Endothelial cell of umbilical vein (primary cell): Measurements from ENCODE around the gene WDR4. TPM values are rescaled to one million over a fixed set of nuclear protein-coding genes. Genes with fewer than 3 reads are reported as not detected.

Experiments
- BruUV-seq: library from RNA; stranded (reverse); fragments of 400-500 nt; replicated peaks from 2 replicates; lab custom pipeline; 2021; lab: Mats Ljungman, UMichigan
- CTCF ChIA-PET: fragments of 300-600, 350-600 bp; sonication (Branson Sonifier 250); formaldehyde crosslinking; loops from one replicate; lab custom pipeline; 2021; ENCODE audit warnings: antibody characterized with exemption, inconsistent platforms; lab: Charles Lee
- POLR2A ChIA-PET: fragments of 300-600, 350-600 bp; sonication (Branson Sonifier 250); formaldehyde crosslinking; loops from one replicate; lab custom pipeline; 2021; ENCODE audit warnings: antibody characterized with exemption, inconsistent platforms; lab: Charles Lee
- DNase-seq: peaks from one replicate; pipeline ENCODE4 v3.0.0-alpha.2; 2011; ENCODE audit warnings: low read depth, low spot score
- FAIRE-seq: peaks from 2 replicates; lab custom pipeline; 2011; peaks lifted over from hg19 to GRCh38; lab: Jason Lieb, UNC
- H2AFZ ChIP-seq: 2 replicates; pipeline ENCODE4 v1.6.0; 2012; ENCODE audit warnings: low read depth, low read length, control low read depth, inconsistent platforms
- H3K27ac ChIP-seq: 2 replicates; pipeline ENCODE4 v1.5.1; 2011; ENCODE audit warnings: low read depth, mild to moderate bottlenecking, control low read depth, low read length, moderate library complexity; ENCODE audit not compliant: insufficient read depth
- H3K27me3 ChIP-seq, 2 experiments: 2 replicates each; pipeline versions ENCODE4 v1.6.0 to v1.6.1; 2011; ENCODE audit warnings: low read length in 2 of 2, mixed read lengths in 1 of 2; ENCODE audit not compliant: control insufficient read depth in 2 of 2, insufficient read depth in 2 of 2
- H3K36me3 ChIP-seq, 2 experiments: 2 replicates in 1 of 2; 3 replicates in 1 of 2; pipeline ENCODE4 v1.5.1; 2011; ENCODE audit warnings: low read length in 2 of 2, mild to moderate bottlenecking in 1 of 2, moderate library complexity in 1 of 2; ENCODE audit not compliant: control insufficient read depth in 2 of 2, insufficient read depth in 2 of 2; ENCODE audit errors: extremely low read depth in 1 of 2
- H3K4me1 ChIP-seq: 3 replicates; pipeline ENCODE4 v1.5.1; 2011; ENCODE audit warnings: mild to moderate bottlenecking, low read length; ENCODE audit not compliant: control insufficient read depth, insufficient read depth; ENCODE audit errors: extremely low read depth
- H3K4me2 ChIP-seq: 2 replicates; pipeline ENCODE4 v1.6.1; 2011; ENCODE audit warnings: low read length, control low read depth, mixed read lengths; ENCODE audit not compliant: insufficient read depth
- H3K4me3 ChIP-seq, 3 experiments: fragments of 200-600 bp in 1 of 3; sonication (generic), shearing (Covaris generic) in 1 of 3; replicated peaks in 1 of 3; 2 replicates each; pipeline ENCODE4 v1.5.1; 2011 to 2016; ENCODE audit warnings: control low read depth in 3 of 3, low read length in 3 of 3, mild to moderate bottlenecking in 2 of 3, inconsistent platforms in 1 of 3, low read depth in 1 of 3, moderate library complexity in 1 of 3; ENCODE audit not compliant: insufficient read depth in 1 of 3
- H3K79me2 ChIP-seq: 2 replicates; pipeline ENCODE4 v1.6.0; 2012; ENCODE audit warnings: low read length, inconsistent platforms; ENCODE audit not compliant: control insufficient read depth, insufficient read depth
- H3K9ac ChIP-seq: replicated peaks from 2 replicates; pipeline ENCODE3; 2011; ENCODE audit warnings: low read length, control low read depth; ENCODE audit not compliant: insufficient read depth; ENCODE audit errors: extremely low read depth
- H3K9me1 ChIP-seq: replicated peaks from 3 replicates; pipeline ENCODE4 v1.6.0; 2011; ENCODE audit warnings: mild to moderate bottlenecking, low read length; ENCODE audit not compliant: control insufficient read depth, insufficient read depth; ENCODE audit errors: extremely low read depth
- H3K9me3 ChIP-seq: replicated peaks from 2 replicates; pipeline ENCODE4 v1.5.1; 2012; ENCODE audit warnings: low read length, inconsistent platforms; ENCODE audit not compliant: control insufficient read depth, insufficient read depth
- H4K20me1 ChIP-seq: replicated peaks from 2 replicates; pipeline ENCODE3; 2011; ENCODE audit warnings: mild to moderate bottlenecking, low read length; ENCODE audit not compliant: control insufficient read depth, insufficient read depth; ENCODE audit errors: extremely low read depth
- EZH2 ChIP-seq: IDR thresholded peaks from 2 replicates; pipeline ENCODE4 v1.6.1; 2012; ENCODE audit warnings: borderline replicate concordance, low read depth, mild to moderate bottlenecking, moderate library complexity, low read length, inconsistent platforms; ENCODE audit not compliant: severe bottlenecking
- FOS ChIP-seq: IDR thresholded peaks from 2 replicates; pipeline ENCODE4 v1.6.1; 2011; ENCODE audit warnings: mild to moderate bottlenecking, low read length, moderate library complexity, borderline replicate concordance; ENCODE audit not compliant: insufficient read depth
- GATA2 ChIP-seq: IDR thresholded peaks from 2 replicates; pipeline ENCODE4 v1.7.0; 2011; ENCODE audit warnings: low read depth, mild to moderate bottlenecking, moderate library complexity, mixed read lengths, low read length; ENCODE audit not compliant: insufficient read length, insufficient read depth
- JUN ChIP-seq: IDR thresholded peaks from 2 replicates; pipeline ENCODE4 v1.6.1; 2011; ENCODE audit warnings: borderline replicate concordance, low read depth; ENCODE audit not compliant: insufficient read length, insufficient read depth
- MYC ChIP-seq: IDR thresholded peaks from one replicate; pipeline ENCODE4 v1.6.1; 2011; ENCODE audit warnings: mild to moderate bottlenecking, low read depth, low read length
- POLR2A ChIP-seq: IDR thresholded peaks from 2 replicates; pipeline ENCODE4 v1.6.1; 2012; ENCODE audit warnings: low read depth, mild to moderate bottlenecking, control low read depth, low read length
- POLR2AphosphoS5 ChIP-seq: IDR thresholded peaks from 2 replicates; pipeline ENCODE4 v1.6.1; 2012; ENCODE audit warnings: low read depth, mild to moderate bottlenecking, control low read depth, low read length, moderate library complexity; ENCODE audit not compliant: insufficient read depth
- dilution Hi-C: fragments of 300-500 bp; cut with MboI; formaldehyde crosslinking; loops from one replicate; pipeline ENCODE4 v1.15.0; 2019; ENCODE audit warnings: low sequenced_read_pairs; ENCODE audit not compliant: extremely low pct_ligation_motif_present
- intact Hi-C: fragments of 100-400 bp; cut with micrococcal nuclease; formaldehyde crosslinking; loops from one replicate; pipeline ENCODE4 v1.10.0; 2022
- polyA plus RNA-seq, 4 experiments: library from polyadenylated mRNA; depleted of rRNA in 3 of 4; stranded (reverse) in 3 of 4; unstranded in 1 of 4; fragments of >200 nt; gene quantifications; 2 replicates each; pipeline versions ENCODE4 v1.2.1 to v1.2.3, GENCODE V29; 2011 to 2012; ENCODE audit warnings: missing spikeins in 1 of 4
- total RNA-seq: library from RNA; stranded (reverse); gene quantifications from 2 replicates; pipeline ENCODE4 v1.2.3, GENCODE V29; 2021
- TF ChIP-seq, protein P1 (sequence below): IDR thresholded peaks from 2 replicates; pipeline ENCODE4 v1.6.1; 2011; ENCODE audit not compliant: insufficient read depth, insufficient read length
- TF ChIP-seq, protein P2 (sequence below), 2 donors: IDR thresholded peaks; 1 replicate in 1 of 2; 2 replicates in 1 of 2; pipeline ENCODE4 v1.5.1; 2011; ENCODE audit warnings: low read length in 2 of 2, mild to moderate bottlenecking in 2 of 2, moderate library complexity in 2 of 2, control low read depth in 1 of 2, inconsistent platforms in 1 of 2, low read depth in 1 of 2; ENCODE audit not compliant: insufficient read depth in 1 of 2; ENCODE audit errors: extremely low read depth in 1 of 2

WDR4 gene
- total and polyA plus RNA-seq, 2 donors (not counting 3 experiments of a cell fraction or from before 2014, with no cell fraction given) = 24.5 to 40.0 TPM

DNA sequence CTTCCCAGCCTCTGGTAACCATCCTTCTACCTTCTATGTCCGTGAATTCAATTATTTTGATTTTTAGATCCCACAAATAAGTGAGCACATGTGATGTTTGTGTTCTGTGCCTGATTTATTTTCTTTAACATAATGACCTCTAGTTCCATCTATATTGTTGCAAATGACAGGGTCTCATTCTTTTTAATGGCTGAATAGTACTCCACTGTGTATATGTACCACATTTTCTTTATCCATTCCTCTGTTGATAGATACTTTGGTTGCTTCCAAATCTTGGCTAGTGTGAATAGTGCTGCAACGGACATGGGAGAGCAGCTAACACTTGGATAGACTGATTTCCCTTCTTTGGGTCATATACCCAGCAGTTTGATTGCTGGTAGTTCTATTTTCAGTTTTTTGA is 51.8 kb downstream of the WDR4 start:
- no peaks in the 10 kb centered on the region for H3K4me1 ChIP-seq
- H3K4me2 ChIP-seq = no peak overlapping the region
- no peaks in the 10 kb centered on the region for H3K9me1 ChIP-seq
- TF ChIP-seq JUN (no peak), POLR2A (no peak)
- TF ChIP-seq, protein P1, sequence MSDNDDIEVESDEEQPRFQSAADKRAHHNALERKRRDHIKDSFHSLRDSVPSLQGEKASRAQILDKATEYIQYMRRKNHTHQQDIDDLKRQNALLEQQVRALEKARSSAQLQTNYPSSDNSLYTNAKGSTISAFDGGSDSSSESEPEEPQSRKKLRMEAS = no peak
- dilution Hi-C loops (no loop called here), intact Hi-C loops (no loop called here)
- FAIRE-seq = no peak
- no peaks in the 10 kb centered on the region for H4K20me1 ChIP-seq
- ChIA-PET POLR2A (no interaction called here), CTCF (interaction anchor here (3.6 kb wide), 1 partner anchor 234 kb away, joined by 13 read pairs; no protein-coding TSS in a partner anchor)
- no peak overlapping the region for H3K4me3 ChIP-seq
- H3K36me3 ChIP-seq = no peaks in the 10 kb centered on the region
- peaks cover 3 to 10% of the 10 kb centered on the region in 2 experiments for H3K27me3 ChIP-seq
- no TSS peak for BruUV-seq
- H3K9me3 ChIP-seq = no peaks in the 10 kb centered on the region
- no peak overlapping the region for H3K9ac ChIP-seq
- H3K79me2 ChIP-seq = no peaks in the 10 kb centered on the region
- DNase-seq = no peak
- H3K27ac ChIP-seq = no peak overlapping the region
- H2AFZ ChIP-seq = no peak overlapping the region

DNA sequence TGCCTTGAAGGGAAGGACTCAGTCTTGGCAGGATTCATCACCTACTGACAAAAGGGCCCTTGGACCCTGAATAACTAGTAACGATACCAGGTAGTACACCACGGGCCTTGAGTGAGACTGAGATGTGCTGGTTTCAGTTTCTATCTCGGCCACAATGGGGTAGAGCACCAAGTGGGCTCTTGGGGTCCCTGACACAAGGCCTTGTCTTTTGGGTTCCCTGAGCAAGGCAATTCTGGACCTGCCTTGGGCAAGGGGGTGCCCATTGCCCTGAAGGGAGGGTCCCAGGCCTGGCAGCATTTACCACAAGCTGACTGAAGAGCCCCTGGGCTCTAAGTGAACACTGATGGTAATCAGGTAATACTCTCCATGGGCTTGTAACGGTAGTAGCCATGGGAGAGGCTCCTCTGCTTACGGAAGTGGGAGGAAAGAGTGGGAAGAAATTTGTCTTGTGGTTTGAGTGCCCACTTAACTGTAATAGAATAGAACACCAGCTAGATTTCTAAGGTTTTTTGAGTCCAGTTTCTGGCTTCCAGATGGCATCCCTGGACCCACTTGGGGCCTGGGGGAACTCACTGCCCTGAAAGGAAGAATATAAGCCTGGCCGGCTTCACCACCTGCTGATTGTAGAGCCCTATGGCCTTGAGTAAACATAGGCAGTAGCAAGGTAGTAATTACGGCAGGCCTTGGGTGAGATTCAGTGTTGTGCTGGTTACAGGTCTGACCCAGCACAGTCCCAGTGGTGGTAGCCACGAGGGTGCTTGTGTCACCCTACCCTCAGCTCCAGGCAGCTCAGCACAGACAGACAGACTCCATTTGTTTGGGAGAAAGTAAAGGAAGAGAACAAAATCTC is 58.5 kb downstream of the WDR4 start:
- H2AFZ ChIP-seq = no peak overlapping the region
- no peaks in the 10 kb centered on the region for H3K9me3 ChIP-seq
- H3K36me3 ChIP-seq = no peaks in the 10 kb centered on the region
- H3K4me1 ChIP-seq = no peaks in the 10 kb centered on the region
- CTCF ChIA-PET = interaction anchor here (1.3 to 4.3 kb wide), 2 partner anchors 41 to 227 kb away, joined by 3 to 48 read pairs; no protein-coding TSS in a partner anchor
- H3K27ac ChIP-seq = no peak overlapping the region
- intact Hi-C loops (no loop called here), dilution Hi-C loops (no loop called here)
- H4K20me1 ChIP-seq = no peaks in the 10 kb centered on the region
- POLR2A ChIA-PET = no interaction called here
- TF ChIP-seq, protein P2, sequence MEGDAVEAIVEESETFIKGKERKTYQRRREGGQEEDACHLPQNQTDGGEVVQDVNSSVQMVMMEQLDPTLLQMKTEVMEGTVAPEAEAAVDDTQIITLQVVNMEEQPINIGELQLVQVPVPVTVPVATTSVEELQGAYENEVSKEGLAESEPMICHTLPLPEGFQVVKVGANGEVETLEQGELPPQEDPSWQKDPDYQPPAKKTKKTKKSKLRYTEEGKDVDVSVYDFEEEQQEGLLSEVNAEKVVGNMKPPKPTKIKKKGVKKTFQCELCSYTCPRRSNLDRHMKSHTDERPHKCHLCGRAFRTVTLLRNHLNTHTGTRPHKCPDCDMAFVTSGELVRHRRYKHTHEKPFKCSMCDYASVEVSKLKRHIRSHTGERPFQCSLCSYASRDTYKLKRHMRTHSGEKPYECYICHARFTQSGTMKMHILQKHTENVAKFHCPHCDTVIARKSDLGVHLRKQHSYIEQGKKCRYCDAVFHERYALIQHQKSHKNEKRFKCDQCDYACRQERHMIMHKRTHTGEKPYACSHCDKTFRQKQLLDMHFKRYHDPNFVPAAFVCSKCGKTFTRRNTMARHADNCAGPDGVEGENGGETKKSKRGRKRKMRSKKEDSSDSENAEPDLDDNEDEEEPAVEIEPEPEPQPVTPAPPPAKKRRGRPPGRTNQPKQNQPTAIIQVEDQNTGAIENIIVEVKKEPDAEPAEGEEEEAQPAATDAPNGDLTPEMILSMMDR (IDR thresholded peaks at IDR 0.05; ENCODE audit: extremely low read depth in 1 of 2, insufficient read depth in 1 of 2, low read depth in 1 of 2, low read length in 2 of 2) = no peak
- TF ChIP-seq GATA2 (no peak), EZH2 (no peak), POLR2A (no peak), JUN (no peak), FOS (no peak), POLR2AphosphoS5 (no peak), MYC (no peak)
- TF ChIP-seq, protein P1 = no peak
- BruUV-seq = no TSS peak
- no peaks in the 10 kb centered on the region for H3K9me1 ChIP-seq
- H3K9ac ChIP-seq = no peak overlapping the region
- no peak for FAIRE-seq
- H3K79me2 ChIP-seq = no peaks in the 10 kb centered on the region
- no peak overlapping the region for H3K4me3 ChIP-seq
- no peak for DNase-seq
- H3K4me2 ChIP-seq = no peak overlapping the region
- H3K27me3 ChIP-seq = peaks cover 8 to 16% of the 10 kb centered on the region in 2 experiments
